HG03175 (cell line): Measurements from ENCODE around the gene TOMM7.
"Not testable (repeated sequence)": the region's sequence is repeated elsewhere in the genome, so short reads cannot be mapped to it uniquely, and the experiment has no call there.

Source experiments
- ATAC-seq: cut with Tn5 transposase; IDR thresholded peaks from one replicate; pipeline ENCODE4 v1.9.1; 2021; ENCODE audit warnings: mild to moderate bottlenecking, moderate library complexity; ENCODE audit not compliant: unreplicated experiment

Gene TOMM7

GRCh38 chr7:22854158-22855048, 31.8 kb upstream of the TOMM7 start:
- peak; percentile 79 for ATAC-seq

GRCh38 chr7:22853674-22854157, 31.1 kb upstream of the TOMM7 start:
- peak; percentile 22 for ATAC-seq

- ATAC-seq = no peak
Measured at GRCh38 chr7:22853138-22853537, 30.5 kb upstream of the TOMM7 start.

- no peak for ATAC-seq
Measured at GRCh38 chr7:22851145-22851544, 28.5 kb upstream of the TOMM7 start.

GRCh38 chr7:22850394-22850793, 27.7 kb upstream of the TOMM7 start:
- not testable (repeated sequence) for ATAC-seq

- no peak for ATAC-seq
Measured at GRCh38 chr7:22849662-22850061, 27.0 kb upstream of the TOMM7 start.

GRCh38 chr7:22849172-22849571, 26.5 kb upstream of the TOMM7 start:
- ATAC-seq = no peak

- no peak for ATAC-seq
Measured at GRCh38 chr7:22846961-22847360, 24.3 kb upstream of the TOMM7 start.

GRCh38 chr7:22845221-22845834, 22.7 kb upstream of the TOMM7 start:
- no peak for ATAC-seq

GRCh38 chr7:22843681-22844309, 21.1 kb upstream of the TOMM7 start:
- no peak for ATAC-seq

- ATAC-seq = no peak
Measured at GRCh38 chr7:22842973-22843372, 20.3 kb upstream of the TOMM7 start.

GRCh38 chr7:22842383-22842941, 19.8 kb upstream of the TOMM7 start:
- no peak for ATAC-seq

- ATAC-seq = no peak
Measured at GRCh38 chr7:22841954-22842353, 19.3 kb upstream of the TOMM7 start.

GRCh38 chr7:22837308-22837707, 14.7 kb upstream of the TOMM7 start:
- ATAC-seq = no peak

GRCh38 chr7:22836506-22836905, 13.9 kb upstream of the TOMM7 start:
- ATAC-seq = not testable (repeated sequence)

GRCh38 chr7:22833957-22834356, 11.3 kb upstream of the TOMM7 start:
- ATAC-seq = no peak

- no peak for ATAC-seq
Measured at GRCh38 chr7:22833113-22833855, 10.6 kb upstream of the TOMM7 start.

GRCh38 chr7:22832401-22832800, 9.8 kb upstream of the TOMM7 start:
- ATAC-seq = no peak

- no peak for ATAC-seq
Measured at GRCh38 chr7:22831602-22832305, 9.1 kb upstream of the TOMM7 start.

- ATAC-seq = no peak
Measured at GRCh38 chr7:22827563-22827962, 4.9 kb upstream of the TOMM7 start.
